Caki2 (cell line): ENCODE results near the gene SARDH. TPM values are rescaled to one million over a fixed set of nuclear protein-coding genes. Genes with fewer than 3 reads are reported as not detected.
"Not testable (repeated sequence)": the region's sequence is repeated elsewhere in the genome, so short reads cannot be mapped to it uniquely, and the experiment has no call there.

Experiments
- DNase-seq: peaks from one replicate; pipeline ENCODE4 v3.0.0-alpha.2; 2015; ENCODE audit warnings: low read depth
- in situ Hi-C: cut with HindIII; loops from 2 replicates; pipeline ENCODE4 v1.10.0; 2016; ENCODE audit warnings: low sequenced_read_pairs, low pct_unique_long_range_greater_than_20kb, mixed read lengths
- total RNA-seq: library from RNA; depleted of rRNA; stranded (reverse); fragments of >200 nt; shearing (Covaris generic); gene quantifications from 2 replicates; pipeline ENCODE4 v1.2.3, GENCODE V29; 2014; ENCODE audit warnings: low replicate concordance

SARDH gene
- total RNA-seq, 1 experiment from 2014 or later: 13.0 TPM

DNA sequence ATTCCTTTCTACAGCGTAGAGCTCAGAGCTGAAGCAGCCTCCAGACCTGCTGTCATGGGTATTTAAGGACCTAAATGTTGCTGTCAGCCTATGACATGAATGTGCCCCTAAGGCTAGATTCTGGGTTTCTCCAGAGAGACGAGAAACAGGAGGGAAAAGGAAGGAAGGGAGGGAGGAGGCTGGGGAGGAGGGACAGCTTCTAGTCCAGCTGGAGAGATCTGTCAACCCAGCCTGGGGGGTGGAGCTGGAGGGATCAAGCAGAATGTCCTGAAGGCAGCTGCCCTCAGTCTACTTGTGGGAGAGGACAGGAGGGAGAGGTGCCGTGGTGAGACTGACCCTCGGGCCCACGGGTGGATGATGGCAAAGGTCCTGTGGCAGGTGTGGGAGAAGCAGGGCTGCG lies 103.1 kb downstream of the SARDH start:
- DNase-seq: no peak
- in situ Hi-C loops: no loop called here

DNA sequence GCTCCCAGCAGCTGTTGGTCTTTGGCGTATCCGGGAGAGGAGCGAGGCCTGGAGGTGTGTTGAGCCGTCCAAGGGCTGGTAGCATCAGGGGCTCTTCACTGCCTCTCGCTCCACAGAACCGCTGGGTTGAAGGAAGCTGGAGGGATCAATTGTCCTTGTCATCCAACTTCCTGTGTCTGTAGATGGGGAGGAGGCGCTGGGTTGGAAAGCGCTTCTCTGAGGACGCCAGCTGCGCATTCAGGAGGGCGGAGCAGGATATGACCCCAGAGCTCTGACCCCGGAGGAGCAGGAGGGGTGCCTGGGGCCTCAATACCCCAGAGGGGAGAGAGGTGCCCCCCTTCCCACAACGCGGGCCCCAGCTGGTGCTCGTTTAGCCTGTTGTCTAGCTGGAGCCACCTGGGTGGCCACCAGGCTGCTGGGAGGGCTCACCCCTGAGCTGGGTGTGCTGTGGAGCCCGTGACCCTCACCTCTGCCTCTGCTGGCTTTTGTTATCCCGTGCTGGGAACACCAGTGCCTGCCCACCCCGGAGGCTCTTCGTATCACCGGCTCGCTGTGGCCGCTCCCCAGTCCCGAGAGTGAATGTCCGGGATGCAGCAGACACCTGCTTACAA lies 104.0 kb downstream of the SARDH start:
- in situ Hi-C loops: no loop called here
- DNase-seq: no peak

DNA sequence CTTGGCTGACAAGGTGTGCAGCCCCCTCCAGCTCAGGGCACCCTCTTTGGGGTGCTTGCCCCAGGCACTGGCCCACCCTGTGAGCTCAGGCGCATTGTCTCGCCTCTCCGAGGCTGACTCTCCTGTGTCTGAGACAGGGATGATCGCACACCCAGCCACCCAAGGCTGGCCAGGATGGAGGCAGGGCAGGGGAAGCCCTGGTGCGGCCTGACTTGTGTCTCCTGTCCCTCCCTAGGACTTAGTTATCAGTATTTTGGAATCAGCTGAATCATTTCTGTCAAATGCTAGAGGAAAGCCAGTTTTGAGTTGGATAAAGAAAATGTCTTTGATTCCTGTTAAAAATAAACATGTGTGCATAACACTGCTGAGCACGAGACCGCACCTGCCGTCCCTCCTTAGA lies 104.5 kb downstream of the SARDH start:
- DNase-seq: no peak
- in situ Hi-C loops: no loop called here

DNA sequence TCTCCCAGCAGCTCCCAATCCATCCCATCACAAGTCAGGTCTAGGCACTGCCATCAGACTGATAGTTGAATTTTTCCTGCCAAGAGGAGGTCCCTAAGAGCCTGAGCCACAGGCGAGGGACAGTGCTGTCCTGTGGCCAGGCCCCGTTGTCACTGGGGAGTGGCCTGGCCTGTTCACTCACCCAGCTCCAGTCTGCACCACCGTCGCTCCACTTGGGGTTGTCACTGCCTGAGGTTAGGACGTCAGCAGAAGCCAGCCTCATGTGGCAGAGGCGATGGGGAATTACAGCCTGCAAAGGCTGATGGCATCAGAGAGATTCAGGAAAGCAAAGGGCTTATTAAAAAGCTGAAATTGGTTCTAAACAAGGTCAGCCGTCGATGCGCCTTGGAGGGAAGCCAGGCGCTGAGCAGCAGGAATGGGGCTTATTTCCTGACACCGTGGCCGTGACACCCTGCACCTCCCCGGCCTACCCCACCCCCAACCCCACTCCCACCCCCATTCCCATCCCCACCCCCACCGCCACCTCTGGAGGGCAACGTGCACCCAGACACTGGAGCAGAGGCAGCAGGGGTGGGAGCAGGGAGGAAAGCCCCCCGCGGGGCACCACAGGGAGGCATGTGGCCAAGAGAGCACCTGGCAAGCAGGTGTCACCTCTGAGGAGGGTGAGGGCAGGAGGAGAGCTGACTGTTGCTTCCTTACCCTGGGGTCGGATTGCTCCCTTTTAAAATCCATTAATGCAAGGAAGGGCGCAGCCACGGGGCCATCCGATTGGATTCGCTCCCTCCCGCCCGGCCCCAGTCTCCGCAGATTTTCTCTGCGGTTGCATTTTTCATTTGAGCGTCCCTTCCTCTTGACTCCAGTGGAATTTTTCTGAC lies 105.1 kb downstream of the SARDH start:
- no peak for DNase-seq
- in situ Hi-C loops: no loop called here

DNA sequence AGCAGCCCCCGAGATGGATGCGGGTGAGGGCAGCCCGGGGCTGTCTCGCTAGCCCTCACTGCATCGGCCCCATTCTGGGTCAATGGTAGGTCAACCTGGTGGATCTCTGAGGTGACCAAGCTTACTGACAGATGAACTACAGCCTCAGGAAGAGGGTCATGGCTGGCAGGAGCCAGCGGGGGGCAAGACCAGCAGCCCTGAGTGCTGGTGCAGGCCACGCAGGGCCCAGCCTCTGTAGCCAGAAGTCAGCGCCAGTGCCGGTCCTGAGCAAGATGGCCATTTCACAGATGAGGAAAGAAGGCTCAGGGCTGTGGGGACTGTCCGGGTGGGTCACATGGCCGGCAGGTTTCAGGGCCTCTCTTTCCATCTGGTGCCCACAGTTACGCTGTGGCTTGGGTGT lies 107.0 kb downstream of the SARDH start:
- no peak for DNase-seq
- in situ Hi-C loops: no loop called here

DNA sequence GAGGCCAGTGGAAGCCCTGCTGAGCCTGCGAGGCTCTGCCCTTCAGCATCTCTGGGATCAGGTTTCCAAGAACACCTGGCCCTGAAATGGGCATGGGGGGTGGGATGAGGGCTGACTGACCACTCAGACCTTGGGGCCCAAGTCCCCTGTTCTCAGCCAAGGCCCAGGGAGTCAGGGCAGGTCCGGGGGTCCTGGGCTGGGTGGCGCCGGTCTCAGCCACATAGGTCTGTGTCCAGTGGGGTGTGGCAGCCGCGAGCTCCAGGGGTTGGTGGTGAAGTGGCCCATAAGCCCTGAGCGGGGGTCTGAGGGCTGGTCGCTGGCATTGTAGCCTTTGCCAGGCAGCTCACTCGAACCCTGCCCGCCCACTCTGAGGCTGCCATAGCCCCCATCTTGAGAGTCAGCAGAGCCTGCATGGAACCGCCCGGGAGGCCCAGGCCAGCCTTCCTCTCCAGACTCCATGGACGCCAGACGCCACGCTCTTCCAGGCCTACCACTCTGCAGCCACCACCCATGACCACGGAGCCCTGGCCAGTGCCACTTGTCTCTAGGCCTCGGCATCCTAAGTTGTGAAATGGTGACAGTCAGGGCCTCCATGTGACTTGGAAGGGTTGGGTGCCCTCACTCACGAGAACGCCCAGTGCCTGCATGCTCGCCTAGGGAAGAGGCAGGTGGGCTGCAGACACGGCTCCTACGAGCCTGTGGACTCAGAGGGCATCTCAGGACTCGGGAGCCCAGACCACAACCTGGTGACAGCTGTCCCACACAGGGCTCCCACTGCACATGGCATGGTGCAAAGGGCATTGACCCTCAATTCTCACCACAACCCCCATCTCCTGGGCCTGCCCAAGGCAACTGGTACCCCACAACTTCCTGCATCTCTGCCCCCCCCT lies 108.7 kb downstream of the SARDH start:
- no peak for DNase-seq
- in situ Hi-C loops: no loop called here

DNA sequence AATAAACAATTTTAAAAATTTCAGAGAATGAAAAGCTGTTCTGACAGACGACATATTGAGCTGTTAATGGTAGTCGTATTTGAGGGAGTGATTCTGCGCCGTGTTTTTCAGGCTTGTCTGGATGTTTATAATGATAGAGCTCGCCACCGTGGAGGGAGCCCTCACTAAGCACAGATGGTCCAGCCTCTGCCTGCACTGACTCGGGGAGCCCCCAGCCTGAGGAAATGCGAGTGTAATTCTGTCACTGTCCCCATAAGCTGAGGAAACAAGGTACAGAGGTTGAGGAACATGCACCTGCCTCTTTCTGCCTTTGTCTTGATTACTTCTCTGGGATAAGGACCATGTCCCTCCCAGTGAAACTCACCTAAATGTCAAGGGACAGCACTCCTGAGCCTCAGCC lies 109.4 kb downstream of the SARDH start:
- no peak for DNase-seq
- in situ Hi-C loops: no loop called here

DNA sequence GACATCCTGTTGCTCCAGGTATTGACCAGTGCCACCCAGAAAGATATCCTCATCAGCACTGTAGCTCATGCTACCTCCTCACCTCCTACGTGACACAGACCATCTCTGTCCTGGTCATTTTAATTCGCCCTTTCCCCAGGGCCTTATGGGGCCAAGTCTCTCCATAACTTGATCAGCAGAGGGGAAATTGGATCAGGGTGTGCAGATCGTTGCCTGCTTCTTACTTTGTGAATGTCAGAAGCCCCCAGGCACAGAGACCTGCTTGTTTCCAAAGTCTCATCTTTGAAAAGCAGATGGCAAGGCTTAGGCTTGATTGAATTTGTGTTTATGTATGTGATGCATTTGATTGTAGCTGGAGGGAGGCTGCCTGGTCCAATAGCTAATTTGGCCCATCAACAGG lies 110.8 kb downstream of the SARDH start:
- DNase-seq: no peak
- in situ Hi-C loops: no loop called here

DNA sequence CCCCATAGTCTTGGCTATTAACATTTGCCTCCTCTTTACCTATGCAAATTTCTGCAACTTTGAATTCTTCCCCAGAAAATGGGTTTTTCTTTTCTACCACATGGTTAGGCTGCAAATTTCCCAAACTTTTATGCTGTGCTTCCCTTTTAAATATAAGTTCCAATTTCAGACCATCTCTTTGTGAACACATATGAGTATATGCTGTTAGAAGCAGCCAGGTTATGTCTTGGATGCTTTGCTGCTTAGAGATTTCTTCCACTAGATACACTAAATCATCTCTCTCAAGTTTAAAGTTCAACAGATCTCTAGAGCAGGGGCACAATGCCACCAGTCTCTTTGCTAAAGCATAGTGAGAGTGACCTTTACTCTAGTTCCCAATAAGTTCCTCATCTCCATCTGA lies 112.1 kb downstream of the SARDH start:
- in situ Hi-C loops, DNase-seq: not testable (repeated sequence)

DNA sequence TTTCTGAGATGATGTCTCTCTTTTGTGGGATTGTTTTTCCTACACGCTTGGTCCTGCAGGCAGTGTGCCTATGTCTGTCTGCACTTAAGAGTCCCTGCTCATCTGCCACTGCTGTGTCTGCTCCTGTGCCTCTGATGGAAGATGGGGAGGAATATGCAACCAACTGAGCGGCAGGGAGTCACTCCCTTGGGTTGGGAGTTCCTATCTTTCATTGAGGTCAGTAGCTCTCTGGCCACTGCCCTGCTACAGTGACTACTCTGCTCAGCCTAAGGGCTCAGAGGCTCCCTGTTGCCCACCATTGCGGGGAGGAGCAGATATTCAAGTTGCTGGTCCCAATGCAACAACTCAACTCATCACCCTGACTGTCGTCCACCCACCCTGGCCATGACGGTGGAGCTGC lies 115.6 kb downstream of the SARDH start:
- in situ Hi-C loops: no loop called here
- no peak for DNase-seq

DNA sequence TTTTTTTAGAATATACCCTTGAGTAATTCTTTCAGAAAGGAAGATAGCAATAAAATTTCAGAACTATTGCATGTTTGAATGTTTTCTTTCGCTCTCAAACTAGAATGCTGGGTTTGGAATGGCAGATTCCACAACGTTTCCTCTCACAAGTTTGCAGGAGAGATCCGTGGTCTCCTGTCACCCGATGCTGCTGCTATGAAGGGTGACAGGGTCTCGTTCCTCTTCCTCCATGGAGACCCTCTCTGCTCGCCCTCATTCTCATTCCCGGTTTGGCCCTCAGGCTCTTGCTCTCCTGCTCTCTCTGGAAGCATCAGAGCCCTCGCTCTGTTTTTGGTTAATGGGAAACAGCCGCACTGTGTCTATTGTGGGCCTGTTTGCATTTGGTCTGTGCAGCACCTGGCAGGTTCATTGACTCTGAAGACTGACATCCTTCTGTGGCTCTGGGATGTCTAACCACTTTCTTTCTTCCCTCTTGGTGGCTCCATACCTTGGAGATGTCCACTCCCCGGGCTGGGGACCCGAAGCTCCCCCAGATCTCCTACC lies 116.4 kb downstream of the SARDH start:
- in situ Hi-C loops: no loop called here
- no peak for DNase-seq

DNA sequence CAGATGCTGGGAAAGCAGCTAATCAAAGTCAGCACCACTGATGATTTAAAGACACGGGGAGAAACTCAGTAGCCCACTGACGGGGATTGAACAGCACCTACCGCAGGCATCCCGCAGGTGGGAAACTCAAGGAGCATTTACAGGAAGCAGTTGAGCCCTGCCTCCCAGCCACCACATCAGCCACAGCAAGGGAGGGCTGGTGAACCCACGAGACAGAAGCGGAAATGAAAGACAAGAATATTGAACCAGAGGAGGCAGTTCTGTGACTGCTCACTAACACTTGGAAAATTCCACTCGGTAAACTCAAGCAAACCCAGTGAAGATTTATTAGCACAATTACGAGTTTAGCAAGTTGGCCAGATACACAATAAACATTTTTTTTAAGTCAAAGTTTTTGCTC lies 118.4 kb downstream of the SARDH start:
- no peak for DNase-seq
- in situ Hi-C loops: no loop called here

DNA sequence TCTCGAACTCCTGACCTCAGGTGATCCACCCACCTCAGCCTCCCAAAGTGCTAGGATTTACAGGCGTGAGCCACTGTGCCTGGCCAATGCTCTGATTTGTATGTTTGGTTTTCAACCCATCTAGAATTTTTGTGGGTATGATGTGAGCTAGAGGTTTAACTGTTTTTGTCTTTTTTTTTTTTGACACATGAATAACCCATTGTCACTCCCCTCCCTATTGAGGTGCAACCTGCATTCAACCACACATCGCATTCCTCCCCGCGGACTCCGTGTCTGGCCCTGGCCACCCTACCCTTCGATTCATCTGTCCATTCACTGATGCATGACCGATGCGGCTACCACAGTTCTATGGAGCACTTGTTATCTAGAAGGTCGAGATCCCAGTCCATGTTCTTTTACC lies 119.4 kb downstream of the SARDH start:
- in situ Hi-C loops: no loop called here
- DNase-seq: no peak

DNA sequence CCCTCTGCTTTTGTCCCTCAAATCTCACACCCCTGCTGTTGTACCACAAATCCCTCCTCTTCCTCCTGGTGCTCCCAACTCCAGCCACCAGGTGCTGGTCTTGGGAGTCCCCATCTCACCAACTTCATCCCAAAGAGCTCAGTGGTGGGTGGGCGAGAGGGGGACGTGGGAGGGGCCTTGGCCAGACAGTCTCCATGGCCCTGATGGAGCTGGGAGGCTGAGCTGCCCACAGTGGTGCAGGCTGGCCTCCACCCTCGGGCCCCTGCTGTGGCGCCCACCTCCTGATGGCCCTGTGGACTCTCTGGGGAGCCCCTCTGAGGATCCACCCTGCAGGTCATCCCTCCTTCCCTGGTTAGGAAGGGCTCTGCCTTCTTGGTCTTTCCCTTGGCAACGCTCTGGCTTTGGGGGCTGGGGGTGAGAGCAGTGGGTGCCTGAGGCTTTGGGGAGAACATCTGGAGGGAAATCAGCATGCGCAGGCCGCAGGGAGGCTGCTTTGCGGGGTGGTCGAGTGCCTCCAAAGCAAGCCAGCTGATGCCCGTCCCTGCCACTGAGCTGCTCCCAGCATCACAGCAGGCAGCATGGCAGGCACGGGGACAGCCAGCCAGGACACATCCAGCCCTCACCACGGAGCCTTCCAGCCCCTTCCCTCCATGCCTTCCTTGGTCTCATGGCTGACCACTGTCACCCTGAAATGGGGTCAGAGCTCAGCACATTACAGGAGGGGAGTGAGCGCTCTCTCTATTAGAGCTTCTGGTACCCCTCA lies 121.3 kb downstream of the SARDH start:
- no peak for DNase-seq
- in situ Hi-C loops: no loop called here

DNA sequence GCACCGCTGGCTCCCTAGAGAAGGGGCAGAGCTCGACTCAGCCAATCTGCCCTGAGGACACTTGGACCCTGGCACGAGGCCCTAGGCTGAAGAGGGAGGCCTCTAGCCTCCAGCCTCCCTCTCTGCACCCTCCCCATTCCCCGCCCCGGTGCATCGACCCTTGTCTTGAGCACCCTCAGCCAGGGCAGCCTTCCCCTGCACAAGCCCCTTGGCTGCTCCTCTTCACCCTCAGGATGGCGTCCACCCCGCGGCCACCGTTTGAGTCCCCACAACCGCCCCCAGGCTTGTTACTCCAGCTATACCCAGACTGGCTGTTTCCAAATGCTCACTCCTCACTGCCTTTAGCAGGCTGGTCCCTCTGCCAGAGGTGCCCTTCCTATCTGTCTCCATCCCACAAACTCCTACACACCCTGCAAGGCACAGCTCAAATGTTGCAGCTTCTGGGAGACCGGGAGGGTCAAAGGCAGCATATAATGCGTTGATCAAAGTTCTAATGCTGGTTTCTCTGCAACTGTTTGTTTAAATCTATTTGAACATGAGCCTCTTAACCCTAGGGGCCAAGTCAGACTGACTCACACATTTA lies 122.5 kb downstream of the SARDH start:
- in situ Hi-C loops: no loop called here
- DNase-seq: no peak

DNA sequence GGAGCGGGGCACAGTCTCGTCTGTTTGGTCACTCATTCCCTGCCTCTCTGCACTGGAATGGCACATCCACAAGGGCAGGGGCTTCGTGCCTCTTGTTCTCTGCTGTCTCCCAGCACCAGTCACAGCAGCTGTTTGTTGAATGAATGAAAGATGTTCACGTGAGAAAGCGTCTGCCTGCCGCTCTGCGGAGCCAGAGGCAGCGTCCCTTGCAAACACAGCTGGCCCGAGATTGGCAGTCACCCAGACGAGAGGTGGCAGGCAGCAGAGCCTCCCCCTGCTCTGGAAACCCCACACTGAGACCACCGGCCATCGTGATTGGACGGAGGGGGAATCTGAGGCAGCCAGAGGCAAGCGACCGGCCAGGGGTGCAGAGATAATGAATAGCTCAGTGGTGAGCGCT lies 123.0 kb downstream of the SARDH start:
- DNase-seq: no peak
- in situ Hi-C loops: no loop called here

DNA sequence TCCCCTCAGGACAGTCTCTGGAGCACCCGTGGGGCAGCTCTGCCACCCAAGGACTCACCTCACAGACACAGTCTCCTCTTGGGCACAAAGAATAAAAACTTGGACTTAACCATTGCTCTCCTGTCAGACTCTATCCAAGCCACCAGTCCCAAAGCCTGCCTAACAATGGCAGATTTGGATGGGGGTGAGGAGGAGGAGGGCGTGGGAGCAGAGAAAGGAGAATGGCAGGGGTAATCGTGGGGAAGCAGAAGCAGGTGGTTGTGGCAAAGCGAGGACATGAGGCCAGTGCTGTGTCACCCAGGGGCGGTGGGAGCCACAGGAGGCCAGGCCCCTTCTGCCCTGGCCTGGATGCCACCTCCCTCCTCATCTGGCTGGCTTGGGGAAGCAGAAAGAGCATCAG lies 123.5 kb downstream of the SARDH start:
- in situ Hi-C loops: no loop called here
- no peak for DNase-seq

DNA sequence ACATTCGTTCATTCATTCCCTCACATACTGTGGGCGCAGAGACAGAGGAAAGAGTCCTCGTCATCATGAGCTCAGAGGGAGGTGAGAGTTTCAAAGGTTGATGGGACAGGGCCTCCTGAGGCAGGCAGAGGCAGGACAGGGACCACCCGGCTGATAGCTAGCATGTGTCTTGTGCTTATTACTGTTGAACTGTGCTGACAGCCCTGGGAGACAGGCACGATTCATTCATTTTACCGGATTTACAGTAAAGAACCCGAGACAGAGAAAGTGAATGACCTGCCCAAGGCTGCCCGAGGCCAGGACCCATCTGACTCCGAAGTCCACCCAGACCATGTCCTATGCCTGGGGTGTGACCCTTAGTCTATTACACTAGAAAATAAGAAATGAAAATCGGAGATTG lies 124.1 kb downstream of the SARDH start:
- in situ Hi-C loops: no loop called here
- no peak for DNase-seq
